GM12801 (cell line): ENCODE data around the gene LRRFIP1.

Experiments
- TF ChIP-seq, protein P1 (sequence below): IDR thresholded peaks from one replicate; pipeline ENCODE4 v1.5.1; 2011; ENCODE audit warnings: control low read depth; ENCODE audit not compliant: insufficient read length; ENCODE audit errors: extremely low read depth

Gene LRRFIP1

DNA sequence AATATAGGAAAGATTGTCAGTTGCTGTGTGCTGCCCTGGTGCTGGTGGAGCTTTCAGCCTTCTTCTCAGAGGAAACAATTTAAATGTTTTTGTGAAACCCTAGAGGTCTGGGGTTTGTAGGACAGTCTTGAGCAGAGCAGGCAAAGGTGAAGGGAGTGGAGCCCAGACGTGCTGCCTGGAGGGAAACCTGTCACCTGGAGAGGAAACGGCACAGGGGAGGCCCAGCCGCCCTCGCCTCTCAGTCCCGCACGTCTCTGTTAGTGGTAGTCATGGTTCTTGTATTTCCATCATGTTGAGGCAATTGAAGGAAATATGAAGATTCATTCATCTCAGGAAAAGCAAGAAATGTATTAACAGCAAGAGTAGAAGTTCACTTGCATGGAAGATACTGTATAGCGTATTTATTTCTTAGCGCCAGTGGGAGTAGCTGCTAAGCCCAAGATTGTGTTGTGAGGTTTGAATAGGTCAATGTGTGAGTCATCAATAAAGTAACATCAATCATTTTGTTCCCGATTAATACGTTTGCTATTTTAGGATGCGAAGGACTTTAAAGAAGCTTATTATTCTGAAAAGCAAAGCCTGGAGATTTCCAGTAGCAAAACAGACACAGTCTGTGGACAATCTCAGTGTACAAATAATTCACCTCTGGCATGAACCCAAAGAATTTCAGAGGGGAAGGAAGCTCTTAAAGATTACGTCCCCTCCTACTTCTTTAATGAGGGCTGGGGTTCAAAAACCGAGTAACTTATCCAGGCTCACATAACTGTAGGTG, 70.4 kb downstream of the LRRFIP1 start:
- TF ChIP-seq, protein P1, sequence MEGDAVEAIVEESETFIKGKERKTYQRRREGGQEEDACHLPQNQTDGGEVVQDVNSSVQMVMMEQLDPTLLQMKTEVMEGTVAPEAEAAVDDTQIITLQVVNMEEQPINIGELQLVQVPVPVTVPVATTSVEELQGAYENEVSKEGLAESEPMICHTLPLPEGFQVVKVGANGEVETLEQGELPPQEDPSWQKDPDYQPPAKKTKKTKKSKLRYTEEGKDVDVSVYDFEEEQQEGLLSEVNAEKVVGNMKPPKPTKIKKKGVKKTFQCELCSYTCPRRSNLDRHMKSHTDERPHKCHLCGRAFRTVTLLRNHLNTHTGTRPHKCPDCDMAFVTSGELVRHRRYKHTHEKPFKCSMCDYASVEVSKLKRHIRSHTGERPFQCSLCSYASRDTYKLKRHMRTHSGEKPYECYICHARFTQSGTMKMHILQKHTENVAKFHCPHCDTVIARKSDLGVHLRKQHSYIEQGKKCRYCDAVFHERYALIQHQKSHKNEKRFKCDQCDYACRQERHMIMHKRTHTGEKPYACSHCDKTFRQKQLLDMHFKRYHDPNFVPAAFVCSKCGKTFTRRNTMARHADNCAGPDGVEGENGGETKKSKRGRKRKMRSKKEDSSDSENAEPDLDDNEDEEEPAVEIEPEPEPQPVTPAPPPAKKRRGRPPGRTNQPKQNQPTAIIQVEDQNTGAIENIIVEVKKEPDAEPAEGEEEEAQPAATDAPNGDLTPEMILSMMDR: no peak

DNA sequence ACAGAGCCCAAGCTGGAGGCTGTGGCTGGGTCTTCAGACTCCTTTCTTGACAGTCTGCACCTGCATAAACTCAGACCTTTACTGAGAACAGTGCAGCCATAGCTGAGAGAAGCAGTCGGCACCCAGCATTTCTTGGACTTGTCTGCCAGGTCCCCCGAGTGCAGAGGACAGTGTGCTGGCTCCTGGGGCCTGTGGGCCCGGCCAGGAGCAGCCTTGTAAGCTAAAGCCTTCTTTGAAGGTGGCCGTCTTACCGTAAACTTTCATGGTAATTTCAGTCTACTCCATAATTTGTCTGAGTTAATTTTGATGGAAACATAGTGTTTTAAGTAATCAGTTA, 70.9 kb downstream of the LRRFIP1 start:
- TF ChIP-seq, protein P1: no peak

DNA sequence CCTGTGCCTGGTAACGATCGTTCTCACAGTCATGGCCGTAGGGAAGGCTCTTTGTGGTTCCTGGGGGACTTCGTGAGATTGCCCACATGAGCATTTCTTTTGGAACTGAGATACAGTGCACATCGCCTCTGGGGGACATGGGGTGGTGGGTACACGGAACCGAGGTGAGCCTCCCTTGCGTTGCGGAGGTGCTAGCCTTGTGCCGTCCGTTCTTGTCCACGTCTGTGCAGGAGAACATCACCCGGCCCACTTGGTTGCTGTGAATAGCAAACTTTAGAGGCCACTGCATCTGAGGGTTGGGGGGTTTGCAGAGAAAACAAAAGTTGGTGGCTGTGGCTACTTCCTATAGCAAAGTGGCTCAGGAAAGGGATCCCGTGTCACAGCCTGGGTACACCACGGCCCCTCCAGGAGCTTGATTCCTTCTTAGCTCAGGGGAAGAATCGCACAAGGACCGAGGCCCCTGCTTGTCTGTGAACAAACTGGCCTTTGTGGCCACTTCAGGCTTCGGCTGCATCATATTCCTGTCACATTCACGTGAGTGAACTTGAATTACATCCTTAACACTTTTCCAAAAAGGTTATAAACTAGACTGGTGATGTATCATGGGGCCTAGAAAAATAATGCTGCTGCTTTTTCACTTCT, 72.6 kb downstream of the LRRFIP1 start:
- TF ChIP-seq, protein P1: no peak

DNA sequence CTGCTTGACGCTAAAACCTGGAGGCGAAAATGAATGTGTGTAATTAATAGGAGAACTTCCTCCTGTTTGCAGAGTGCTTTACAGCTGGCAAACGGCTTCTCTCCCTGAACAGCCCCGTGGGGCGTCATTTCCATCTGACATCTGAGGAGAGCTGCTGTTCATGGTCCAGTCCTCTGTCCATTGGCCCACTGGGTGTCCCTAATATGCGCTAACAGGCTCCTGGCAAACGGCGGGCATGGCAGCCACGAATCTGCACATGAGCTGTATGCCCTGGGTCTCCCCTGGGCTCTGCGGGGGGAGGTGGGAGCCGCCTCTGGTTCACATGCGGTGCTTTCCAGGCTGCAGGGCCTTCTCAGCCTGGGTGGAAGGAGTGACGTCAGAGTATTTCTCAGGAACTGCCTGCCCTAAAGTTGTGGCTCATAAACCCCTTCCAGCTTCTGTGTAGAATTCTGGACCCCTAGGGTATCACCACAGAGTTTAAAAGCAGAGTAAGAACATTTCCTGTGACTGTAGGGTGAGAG, 73.2 kb downstream of the LRRFIP1 start:
- TF ChIP-seq, protein P1: no peak

DNA sequence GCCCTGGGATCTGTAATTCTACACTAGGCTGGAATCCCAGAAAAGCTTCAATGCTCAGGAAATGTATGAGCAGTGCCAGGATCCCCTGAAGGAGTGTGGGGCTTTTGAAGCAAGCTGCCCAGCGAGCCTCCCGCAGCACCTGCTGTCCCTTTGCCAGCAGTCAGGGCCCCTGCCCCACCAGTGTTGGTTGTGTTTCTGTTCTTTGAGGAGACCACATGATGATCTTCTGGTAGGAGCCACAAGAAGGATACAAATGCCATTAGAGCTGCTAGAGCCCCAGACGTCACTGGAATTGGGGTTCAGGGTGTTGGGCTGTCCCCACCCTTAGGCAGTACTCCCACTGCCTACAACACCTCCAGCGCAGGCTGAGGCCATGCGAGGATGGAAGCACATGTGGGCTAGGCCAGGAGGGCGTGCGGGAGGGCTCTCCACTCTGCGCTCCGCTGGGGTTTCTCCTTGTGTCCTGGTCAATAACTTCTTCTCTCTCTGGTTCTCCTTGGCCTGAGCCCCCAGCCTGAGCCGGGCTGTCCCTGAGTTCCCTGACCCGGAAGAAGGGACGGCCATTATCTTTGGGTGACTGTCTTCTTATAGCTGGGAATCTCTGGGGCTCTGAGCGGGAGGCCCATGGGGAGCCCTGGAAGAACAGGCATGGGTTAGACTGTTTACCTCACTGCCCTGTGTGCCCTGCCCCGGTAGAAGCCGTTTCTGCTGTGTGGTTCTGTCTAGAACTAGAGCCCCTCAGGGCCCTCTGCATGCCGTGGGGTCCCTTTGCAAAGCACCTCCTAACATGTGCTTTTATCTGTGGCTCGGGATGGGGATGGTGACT, 73.9 kb downstream of the LRRFIP1 start:
- TF ChIP-seq, protein P1: no peak

DNA sequence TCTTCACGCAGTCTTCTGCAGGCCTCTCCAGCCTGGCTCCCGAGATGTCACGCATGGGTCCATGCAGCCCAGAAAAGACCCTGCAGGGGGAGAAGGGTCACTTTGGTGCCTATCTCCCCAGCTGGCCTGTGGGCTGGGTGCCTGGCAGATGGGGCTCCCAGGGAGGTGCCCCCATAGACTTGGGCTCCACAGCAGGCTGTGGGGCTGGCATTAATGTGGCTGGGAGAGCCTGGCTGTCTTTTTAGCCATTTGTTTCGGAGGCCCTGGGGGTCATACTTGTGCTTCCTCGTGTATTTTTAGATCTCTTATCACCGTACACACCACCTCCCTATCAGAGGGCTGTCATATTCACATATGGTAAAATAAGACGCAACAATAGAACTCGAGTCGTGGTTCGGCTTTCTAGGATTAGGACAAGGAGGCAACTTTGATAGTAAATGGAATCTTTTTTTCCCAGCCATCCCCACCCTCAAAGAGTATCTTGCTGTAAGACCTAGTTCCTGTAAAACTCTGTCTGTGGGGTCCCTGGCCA, 74.5 kb downstream of the LRRFIP1 start:
- TF ChIP-seq, protein P1: no peak
